GM19328 (cell line): Measurements from ENCODE around the gene CAMLG.
"Not testable (repeated sequence)": the region's sequence is repeated elsewhere in the genome, so short reads cannot be mapped to it uniquely, and the experiment has no call there.

Experiments
- ATAC-seq: cut with Tn5 transposase; IDR thresholded peaks from one replicate; pipeline ENCODE4 v1.9.1; 2021; ENCODE audit warnings: mild to moderate bottlenecking, moderate library complexity; ENCODE audit not compliant: unreplicated experiment

Gene CAMLG

DNA sequence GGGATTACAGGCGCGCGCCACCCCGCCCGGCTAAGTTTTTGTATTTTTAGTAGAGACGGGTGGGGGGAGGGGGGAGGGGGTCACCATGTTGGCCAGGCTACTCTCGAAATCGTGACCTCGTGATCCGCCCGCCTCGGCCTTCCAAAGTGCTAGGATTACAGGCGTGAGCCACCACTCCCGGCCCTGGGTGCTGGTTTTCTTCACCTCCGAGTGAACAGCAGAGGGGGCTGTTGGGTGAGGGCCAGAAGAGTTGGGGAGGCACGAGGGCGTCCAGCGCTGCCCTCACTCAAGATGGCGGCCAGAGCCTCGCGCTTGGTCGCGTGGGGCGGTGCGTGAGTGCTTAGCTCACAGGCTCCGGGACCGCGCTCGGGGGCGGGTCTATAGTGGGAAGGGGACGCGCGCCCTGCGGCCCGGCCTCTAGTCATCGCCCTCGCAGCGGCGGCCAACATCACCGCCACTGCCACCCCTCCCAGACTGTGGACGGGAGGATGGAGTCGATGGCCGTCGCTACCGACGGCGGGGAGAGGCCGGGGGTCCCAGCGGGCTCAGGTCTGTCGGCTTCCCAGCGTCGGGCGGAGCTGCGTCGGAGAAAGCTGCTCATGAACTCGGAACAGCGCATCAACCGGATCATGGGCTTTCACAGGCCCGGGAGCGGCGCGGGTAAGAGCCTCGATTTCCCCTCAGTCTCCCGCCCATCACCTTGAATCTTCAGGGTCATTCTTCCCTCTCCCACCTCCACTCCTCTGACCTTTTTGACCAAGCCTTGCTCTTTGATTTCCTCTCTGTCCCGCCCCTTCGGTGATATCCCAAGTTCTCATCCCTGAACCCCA lies at the start of gene CAMLG:
Gene CAMLG, plus strand, starts transcription at position 416 of the 830 bp plus-strand sequence. Its CDS starts 73 bp downstream, at position 489.
- ATAC-seq, result peak; percentile 98

DNA sequence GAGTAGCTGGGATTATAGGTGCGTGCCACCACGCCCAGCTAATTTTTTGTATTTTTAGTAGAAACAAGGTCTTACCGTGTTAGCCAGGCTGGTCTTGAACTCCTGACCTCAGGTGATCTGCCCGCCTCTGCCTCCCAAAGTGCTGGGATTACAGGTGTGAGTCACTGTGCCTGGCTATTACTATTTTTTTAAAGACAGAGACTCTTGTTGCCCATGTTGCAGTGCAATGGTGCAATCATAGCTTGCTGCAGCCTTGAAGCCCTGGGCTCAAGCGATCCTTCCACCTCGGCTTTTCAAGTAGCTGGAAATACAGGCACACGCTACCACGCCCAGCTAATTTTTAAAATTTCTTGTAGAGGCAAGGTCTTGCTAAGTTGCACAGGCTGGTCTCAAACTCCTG lies 48.2 kb upstream of the CAMLG start:
- ATAC-seq, result not testable (repeated sequence)

DNA sequence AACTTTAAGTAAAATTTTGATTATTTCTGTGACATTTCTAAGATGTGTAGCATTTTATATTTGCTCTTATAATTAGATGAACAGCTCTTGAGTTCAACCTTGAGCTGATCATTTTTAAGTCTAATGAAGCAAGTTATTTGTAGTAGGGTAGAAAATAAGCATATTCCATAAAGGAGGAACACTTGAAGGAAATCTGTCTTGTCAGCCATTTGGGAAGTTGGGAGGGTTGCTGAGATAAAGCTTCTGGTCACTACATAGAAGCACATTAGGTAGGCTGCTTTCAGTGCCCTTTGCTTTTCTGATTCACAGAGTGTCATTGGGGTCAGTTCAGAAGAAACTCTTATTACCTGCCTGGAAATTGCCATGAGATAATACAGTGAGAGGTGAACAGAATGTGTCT lies 45.6 kb upstream of the CAMLG start:
- ATAC-seq, result no peak

DNA sequence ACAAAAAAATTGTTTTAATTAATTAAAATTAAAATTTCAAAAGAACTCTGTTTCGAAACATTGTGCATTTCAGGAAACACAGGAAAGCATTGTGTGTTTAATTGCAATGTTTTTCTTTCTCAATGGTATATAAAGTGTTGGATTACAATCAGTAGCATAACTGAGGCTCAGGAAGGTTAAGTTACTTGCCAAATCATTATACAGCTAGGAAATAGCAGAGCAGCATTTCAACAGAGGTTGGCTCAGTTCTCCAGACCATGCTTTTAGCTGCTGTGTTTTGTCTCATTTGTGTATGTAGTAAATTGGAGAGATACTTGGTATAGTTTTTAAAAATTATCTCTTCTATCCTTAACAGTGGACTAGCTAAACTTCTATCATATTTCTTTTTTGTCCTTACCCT lies 30.0 kb upstream of the CAMLG start:
- ATAC-seq, result no peak

DNA sequence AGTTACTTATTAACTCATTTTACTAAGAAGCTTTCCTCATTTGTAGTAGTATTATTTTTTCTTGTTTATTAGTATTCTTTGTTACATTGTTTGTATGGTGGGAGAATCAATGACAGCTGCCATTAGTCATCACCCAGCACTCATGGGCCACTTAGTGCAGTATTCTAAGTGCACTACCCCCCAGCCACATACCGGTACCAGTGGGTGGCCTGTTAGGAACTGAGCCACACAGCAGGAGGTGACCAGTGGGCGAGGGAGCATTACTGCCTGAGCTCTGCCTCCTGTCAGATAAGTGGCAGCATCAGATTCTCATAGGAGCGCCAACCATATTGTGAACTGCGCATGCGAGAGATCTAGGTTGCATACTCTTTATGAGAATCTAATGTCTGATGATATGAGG lies 24.2 kb upstream of the CAMLG start:
- no peak for ATAC-seq

DNA sequence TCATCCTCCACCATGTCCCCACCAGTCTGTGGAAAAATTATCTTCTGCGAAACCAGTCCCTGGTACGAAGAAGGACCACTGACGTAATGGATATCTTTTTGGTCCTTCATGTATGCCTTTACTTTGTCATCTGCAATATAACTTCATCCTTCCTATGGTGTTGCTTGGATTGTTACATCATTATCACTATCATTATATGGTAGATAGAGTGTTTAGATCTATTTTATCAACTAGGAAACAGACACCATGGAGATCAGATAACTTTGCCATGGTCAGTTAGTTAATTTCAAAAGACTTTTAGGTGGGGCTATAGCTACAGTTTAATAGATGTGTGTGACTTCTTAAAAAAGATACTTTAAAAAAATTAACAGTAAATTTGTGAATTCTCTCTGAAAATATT lies 23.8 kb upstream of the CAMLG start:
- ATAC-seq, result no peak

DNA sequence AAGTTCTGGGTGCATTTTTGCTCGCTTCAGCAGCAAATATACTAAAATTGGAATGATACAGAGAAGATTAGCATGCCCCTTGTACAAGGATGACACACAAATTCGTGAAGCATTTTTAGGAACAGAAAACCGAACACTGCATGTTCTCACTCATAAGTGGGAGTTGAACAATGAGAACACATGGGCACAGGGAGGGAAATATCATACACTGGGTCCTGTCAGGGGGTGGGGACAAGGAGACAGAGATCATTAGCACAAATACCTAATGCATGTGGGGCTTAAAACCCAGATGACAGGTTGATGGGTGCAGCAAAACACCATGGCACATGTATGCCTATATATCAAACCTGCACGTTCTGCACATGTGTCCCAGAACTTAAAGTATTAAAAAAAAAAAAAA lies 22.9 kb upstream of the CAMLG start:
- not testable (repeated sequence) for ATAC-seq

DNA sequence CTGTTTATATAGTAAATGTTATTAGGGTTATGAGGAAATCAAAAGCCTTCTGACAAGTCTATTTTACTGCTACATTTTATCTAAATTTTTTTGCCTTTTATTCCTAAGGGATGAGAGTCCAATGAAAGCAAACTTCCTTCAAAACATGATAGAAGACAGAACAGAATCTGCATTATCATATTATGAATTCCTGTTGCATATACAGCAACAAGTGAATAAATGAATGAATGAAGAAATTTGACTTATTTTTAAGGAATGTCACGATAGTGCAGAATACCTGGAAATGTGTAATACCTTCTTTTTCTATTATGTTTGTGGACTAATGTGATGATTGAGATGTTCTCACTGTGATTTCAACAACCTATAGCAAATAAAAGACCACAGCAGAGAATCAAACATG lies 13.5 kb upstream of the CAMLG start:
- ATAC-seq, result no peak

DNA sequence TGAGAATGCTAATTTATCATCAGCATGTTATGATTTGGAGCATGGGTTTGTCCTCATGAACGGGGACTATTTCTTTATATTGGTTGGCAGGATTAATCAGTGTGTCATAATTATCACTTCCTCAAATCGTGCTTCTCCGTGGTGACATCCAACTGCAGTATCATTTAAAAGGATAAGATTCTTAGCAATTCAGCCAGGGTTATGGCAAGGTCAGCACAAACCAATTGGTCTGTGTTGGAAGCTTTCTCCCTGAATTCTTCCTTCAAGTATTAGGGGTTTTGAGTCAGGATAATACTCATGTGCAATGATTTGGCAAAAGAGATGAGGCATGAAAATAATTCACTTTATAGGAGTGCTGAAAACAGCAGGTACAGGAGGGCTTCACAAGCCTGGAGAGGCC lies 5.5 kb upstream of the CAMLG start:
- ATAC-seq, result no peak

DNA sequence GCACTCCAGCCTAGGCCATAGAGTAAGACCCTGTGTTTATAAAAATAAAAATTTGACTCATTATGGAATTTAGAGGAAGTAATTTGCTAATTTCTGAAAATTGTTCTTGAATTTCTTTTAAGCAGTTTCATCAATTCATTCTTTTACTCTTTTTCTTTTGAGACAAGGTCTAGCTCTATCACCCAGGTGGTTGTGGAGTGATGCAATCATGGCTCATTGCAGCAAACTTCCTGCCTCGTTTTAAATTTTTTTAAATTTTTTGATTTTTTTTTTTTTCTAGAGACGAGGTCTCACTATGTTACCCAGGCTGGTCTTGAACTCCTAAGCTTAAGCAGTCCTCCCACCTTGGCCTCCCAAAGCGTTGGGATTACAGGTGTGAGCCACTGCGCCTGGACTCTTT lies 3.1 kb upstream of the CAMLG start:
- ATAC-seq, result no peak

DNA sequence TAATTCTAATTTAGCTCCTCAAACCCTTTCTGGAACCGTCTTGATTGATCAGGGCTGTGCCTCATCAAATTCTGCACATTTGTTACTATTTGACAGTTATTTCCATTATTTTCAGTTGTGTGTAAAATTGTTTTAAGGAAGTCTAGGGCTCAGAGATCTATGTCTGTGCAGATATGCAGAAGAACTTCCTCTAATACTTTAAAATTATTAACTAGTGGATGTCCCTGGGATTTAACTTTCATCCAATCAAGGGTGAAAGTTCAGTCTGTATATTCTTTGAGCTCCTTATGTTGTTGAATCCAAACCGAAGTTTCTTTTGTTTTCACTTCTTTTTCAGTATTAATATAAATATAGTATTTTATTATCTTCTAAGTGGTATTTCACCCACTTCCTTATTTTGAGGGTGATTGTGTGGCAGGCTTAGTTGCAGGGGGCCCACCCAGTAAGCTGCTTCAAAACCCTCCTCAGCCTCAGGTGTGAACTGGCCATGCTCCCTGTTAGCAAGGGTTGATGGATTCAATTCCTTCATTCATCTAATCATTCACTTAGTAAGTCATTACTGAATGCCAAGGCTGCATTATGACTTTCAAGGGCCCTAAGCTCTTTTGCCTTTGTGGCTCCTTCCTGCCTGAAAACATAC lies 2.1 kb upstream of the CAMLG start:
- no peak for ATAC-seq

DNA sequence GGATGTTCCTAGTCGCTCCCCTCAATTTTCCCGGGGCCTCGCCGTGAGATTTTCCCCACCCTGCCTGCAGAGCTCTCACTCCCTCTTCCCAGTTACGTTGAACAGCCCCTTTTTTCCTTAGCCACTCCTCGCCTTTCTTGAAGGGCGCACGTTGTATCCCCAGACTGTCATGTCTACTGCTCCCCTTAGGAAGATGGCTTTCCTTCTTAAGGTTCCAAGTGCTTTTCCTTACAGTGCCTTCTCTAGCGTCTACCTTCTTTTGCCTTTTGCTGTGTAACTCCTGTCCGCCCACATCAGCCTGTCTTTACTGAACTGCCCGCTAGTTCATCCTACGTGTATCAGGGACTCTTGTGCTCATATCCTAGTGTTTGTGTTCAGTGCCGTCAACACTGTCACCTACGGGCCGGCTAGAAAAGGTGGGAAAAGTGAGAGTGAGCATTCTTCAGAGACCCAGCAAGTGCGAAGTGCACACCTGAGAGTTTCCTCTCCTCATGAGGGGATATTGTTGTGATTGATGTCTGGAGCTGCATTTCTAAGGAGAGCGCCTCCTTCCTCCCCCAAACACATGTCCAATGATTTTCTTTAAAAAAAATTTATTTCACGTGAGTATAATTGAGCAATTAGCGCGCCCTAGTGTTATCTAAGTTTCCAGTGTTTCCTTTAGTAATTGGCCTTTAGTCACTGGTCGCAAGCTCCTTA lies 764 bp downstream of the CAMLG start:
- no peak for ATAC-seq

DNA sequence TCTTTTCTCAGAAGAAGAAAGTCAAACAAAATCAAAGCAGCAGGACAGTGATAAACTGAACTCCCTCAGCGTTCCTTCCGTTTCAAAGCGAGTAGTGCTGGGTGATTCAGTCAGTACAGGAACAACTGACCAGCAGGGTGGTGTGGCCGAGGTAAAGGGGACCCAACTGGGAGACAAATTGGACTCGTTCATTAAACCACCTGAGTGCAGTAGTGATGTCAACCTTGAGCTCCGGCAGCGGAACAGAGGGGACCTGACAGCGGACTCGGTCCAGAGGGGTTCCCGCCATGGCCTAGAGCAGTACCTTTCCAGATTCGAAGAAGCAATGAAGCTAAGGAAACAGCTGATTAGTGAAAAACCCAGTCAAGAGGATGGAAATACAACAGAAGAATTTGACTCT lies 2.7 kb downstream of the CAMLG start:
- no peak for ATAC-seq

DNA sequence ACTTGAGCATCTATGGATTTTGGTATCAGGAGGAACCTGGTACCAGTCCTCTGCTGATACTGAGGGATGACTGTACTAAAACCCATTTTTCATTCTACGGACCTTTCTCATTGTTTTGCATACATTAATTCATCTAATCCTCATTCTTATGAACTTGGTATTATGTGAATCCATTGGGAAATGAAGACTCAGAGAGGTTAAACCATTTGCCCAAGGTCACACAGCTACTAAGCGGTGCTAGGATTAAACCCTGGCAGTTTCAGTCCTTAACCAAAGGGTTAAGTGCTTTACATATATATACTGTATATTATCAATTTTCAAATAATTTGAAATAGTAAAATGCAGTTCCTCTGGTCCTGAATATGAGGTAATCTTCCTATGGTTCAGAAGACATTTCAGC lies 3.8 kb downstream of the CAMLG start:
- ATAC-seq, result no peak

DNA sequence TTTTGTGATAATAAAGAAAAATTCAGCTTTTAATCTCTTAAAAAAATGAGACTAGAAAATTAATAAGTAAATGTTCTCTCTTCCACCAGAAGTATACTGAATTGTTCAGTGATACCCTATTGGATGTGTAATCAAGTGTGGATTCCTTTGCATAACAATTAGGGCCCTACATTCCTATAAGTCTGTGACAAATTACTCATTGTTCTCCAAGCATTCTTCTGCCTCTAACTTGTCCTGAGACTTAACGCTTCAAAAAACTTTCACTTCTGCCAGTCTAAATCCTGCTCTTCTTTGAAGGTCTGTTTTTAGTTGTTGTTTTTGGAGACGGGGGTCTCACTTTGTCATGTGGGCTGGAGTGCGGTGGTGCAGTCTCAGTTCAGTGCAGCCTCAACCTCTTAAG lies 11.1 kb downstream of the CAMLG start:
- ATAC-seq, result no peak

DNA sequence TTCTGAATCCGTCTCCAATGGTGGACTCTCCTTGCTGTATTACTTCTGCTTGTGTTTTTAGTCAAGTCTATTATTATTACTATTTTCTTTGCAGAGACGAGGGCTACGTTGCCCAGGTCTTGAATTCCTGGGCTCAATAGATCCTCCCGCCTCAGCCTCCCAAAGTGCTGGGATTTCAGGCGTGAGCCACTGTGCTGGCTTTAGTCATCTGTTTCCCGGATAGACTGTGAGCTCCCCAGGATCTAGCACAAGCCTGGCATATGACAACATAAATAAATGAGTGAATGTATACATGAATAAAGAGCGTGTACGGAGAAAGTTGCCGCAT lies 19.8 kb downstream of the CAMLG start:
- ATAC-seq, result no peak

DNA sequence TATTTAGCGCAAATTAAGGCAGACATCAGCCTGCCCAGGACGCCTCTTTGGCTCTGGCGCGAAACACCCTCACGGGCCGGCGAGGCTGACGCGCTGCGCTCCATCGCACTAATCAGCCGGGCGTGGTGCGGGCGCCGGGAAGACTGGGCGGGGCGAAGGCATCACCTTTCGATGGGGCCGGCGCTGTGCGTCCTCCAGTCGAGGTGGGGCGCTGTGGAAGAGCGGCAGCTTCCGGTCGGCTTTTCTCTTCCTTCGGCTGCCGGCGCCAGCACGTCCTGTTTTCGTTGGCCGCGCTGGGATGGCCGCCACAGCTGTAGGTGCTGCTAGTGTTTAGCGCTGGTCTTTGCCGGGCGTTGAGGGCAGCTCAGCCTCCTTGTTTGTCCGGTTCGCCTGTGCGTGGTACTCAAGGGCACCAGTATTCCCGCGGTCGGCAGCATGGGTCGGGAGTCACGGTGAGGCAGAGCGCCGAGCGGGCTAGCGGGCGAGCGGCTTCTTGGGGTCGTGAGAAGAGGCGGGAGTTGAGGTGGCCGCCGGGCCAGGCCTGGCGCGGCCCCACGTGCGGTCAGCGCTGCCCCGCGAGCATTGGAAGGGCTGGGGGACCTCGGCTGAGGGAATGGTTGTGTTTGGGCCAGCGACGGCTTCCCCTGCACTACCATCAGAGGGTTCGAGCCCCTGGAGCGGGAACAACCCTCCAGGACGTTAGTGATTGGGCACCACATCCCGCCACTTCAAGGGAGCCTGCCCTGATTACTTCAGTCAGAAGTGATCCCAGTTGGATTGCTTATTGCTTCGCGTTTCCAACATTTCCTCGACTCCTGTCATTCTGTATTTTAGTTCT lies 20.4 kb downstream of the CAMLG start, which contains the start of gene DDX46:
Gene DDX46, plus strand, starts transcription at position 276 of the 838 bp plus-strand sequence. Its CDS starts 160 bp downstream, at position 436.
- peak; percentile 97 for ATAC-seq

DNA sequence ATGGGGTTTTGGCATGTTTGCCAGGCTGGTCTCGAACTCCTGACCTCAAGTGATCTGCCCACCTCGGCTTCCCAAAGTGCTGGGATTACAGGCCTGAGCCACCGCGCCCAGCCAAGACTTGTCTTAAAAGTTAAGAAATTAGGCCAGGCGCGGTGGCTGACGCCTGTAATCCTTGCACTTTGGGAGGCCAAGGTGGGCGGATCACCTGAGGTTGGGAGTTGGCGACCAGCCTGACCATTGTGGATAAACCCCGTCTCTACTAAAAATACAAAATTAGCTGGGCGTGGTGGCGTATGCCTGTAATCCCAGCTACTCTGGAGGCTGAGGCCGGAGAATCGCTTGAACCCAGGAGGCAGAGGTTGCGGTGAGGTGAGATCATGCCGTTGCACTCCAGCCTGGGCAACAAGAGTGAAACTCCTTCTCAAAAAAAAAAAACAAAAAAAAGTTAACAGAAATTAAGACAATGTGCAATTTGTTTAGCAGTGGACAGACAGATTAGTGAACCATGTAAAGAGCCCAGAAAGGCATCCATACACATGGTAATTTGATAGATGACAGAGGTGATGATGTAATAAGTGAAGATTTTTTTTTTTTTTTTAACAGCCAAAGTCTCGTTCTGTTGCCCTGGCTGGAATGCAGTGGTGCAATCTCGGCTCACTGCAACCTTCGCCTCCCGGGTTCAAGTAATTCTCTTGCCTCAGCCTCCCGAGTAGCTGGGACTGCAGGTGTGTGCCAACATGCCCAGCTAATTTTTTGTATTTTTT lies 29.4 kb downstream of the CAMLG start:
- ATAC-seq, result not testable (repeated sequence)

DNA sequence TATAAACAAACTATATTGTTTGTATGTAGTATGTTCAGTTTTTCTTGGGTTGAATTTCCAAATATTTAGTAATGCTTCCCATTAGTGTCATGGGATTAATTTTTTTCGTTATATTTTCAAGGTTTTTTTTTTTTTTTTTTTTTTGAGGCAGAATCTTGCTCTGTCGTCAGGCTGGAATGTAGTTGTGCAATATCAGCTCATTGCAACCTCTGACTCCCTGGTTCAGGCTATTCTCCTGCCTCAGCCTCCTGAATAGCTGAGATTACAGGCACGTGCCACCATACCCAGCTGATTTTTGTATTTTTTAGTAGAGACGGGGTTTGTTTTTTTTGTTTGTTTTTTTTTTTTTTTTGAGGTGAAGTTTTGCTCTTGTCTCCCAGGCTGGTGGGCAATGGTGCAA lies 30.9 kb downstream of the CAMLG start:
- ATAC-seq, result no peak

DNA sequence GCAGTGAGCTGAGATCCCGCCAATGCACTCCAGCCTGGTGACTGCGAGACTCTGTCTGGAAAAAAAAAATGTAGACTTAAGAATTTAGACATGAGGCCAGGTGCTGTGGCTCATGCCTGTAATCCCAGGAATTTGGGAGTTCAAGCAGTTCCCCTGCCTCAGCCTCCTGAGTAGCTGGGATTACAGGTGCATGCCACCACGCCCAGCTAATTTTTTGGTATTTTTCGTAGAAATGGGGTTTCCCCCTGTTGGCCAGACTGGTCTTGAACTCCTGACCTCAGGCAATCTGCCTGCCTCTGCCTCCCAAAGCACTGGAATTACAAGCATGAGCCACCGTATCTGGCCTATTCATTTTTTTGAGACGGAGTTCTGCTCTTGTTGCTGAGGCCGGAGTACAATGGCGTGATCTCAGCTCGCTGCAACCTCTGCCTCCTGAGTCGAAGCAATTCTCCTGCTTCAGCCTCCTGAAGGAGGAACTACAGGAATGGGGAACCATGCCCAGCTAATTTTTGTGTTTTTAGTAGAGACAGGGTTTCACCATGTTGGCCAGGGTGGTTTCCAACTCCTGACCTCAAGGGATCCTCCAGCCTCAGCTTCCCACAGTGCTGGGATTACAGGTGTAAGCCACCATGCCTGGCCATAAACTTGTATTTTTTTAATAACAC lies 34.2 kb downstream of the CAMLG start:
- ATAC-seq, result no peak
